GM19397 (cell line): ENCODE measurements around the gene OR5M3.

ENCODE experiments used
- ATAC-seq: cut with Tn5 transposase; IDR thresholded peaks from one replicate; pipeline ENCODE4 v1.9.1; 2021; ENCODE audit warnings: mild to moderate bottlenecking, moderate library complexity; ENCODE audit not compliant: unreplicated experiment

OR5M3 gene

GRCh38 chr11:56473252-56473651 is at the start of gene OR5M3:
TSS of gene OR5M3 (minus strand) at chr11:56473352. CDS start at chr11:56470497, 2,855 bp downstream.
- ATAC-seq, result no peak

GRCh38 chr11:56522008-56522407 is 48.9 kb upstream of the OR5M3 start:
- no peak for ATAC-seq

- ATAC-seq, result no peak
These were observed 40.1 kb upstream of the OR5M3 start for GRCh38 chr11:56513280-56513679.

- no peak for ATAC-seq
These were observed 36.3 kb upstream of the OR5M3 start for GRCh38 chr11:56509439-56509838.

- no peak for ATAC-seq
These were observed 23.9 kb upstream of the OR5M3 start for GRCh38 chr11:56497010-56497409.

DNA sequence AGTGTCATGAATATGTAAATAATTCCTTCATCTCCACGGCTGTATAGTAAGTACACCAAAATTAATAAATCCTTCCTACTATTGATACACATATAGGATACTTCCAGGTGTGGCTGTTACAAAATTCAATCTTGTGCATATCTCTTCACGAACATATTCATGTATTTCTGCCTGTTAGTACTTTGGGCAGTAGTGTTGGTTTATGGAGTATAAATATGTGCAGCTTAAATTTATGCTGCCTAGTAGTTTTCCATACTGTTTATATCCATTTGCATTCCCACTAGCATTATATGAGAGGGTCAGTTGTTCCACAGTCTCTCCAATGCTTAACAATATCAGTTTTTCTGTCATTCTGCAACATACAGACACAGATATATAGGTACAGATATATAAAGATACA is 22.0 kb upstream of the OR5M3 start:
- ATAC-seq, result no peak

- ATAC-seq, result no peak
These were observed 18.1 kb upstream of the OR5M3 start, which contains the start of gene OR5M8 for GRCh38 chr11:56491270-56491669. TSS of gene OR5M8 (minus strand) at chr11:56491370. CDS start at chr11:56491370, 0 bp downstream.

- no peak for ATAC-seq
These were observed 13.6 kb upstream of the OR5M3 start for GRCh38 chr11:56486801-56487200.

GRCh38 chr11:56474729-56475235 is 1.6 kb upstream of the OR5M3 start:
- no peak for ATAC-seq

GRCh38 chr11:56457076-56457475 is 16.1 kb downstream of the OR5M3 start:
- ATAC-seq, result no peak

DNA sequence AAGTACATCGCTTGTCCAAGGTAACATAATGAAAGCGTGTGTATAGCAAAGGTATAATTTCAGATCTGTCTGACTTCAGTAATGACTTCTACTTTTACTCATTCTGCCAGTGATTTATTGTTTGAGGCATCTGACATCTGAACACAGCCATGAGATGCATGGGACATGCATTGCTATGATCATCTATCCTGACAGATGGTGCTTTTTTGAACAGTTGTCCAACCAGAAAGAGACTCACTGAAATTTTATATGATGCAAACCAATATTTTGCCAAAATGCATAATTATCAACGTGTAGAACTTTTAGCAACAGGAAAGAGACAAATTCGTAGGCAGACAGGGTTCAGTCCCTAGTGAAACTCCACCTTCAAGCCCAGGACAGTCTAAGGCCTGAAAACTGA is 19.6 kb downstream of the OR5M3 start:
- no peak for ATAC-seq
